Measurements from ENCODE around the gene MYH7.

DNA sequence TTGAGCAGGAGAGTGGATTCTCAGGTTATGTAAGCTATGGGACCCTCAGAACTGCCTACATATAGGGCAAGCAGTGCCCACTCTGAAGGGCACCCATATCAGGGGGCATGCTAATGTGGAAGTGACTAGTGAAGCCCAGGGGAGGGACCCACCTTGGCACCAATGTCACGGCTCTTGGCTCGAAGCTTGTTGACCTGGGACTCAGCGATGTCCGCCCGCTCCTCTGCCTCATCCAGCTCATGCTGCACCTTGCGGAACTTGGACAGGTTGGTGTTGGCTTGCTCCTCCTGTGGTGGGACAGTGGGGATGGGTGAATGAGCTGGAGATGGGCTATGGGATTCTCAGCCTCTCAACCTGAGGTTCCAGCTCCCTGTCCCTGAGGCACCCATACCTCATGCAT lies 53.2 kb downstream of the MYH7 start:
- TF ChIP-seq, protein P1, sequence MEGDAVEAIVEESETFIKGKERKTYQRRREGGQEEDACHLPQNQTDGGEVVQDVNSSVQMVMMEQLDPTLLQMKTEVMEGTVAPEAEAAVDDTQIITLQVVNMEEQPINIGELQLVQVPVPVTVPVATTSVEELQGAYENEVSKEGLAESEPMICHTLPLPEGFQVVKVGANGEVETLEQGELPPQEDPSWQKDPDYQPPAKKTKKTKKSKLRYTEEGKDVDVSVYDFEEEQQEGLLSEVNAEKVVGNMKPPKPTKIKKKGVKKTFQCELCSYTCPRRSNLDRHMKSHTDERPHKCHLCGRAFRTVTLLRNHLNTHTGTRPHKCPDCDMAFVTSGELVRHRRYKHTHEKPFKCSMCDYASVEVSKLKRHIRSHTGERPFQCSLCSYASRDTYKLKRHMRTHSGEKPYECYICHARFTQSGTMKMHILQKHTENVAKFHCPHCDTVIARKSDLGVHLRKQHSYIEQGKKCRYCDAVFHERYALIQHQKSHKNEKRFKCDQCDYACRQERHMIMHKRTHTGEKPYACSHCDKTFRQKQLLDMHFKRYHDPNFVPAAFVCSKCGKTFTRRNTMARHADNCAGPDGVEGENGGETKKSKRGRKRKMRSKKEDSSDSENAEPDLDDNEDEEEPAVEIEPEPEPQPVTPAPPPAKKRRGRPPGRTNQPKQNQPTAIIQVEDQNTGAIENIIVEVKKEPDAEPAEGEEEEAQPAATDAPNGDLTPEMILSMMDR (conservative IDR thresholded peaks at IDR 0.05): no peak
- TF ChIP-seq ZFX (IDR thresholded peaks at IDR 0.05): no peak

All from C4-2B (cell line).